Peyer's patch (tissue), 4 donors: ENCODE measurements around the gene PLOD1.

Experiments
- POLR2A ChIP-seq, 2 donors: fragments of 450-650 bp; IDR thresholded peaks; one replicate each; pipeline ENCODE4 v1.5.1; 2017; ENCODE audit warnings: antibody characterized with exemption in 2 of 2, mild to moderate bottlenecking in 2 of 2, moderate library complexity in 2 of 2
- TF ChIP-seq, protein P1 (sequence below), 6 experiments: fragments of 450-650 bp in 4 of 6; fragments of 200-600 bp in 2 of 6; sonication (generic) in 1 of 6; IDR thresholded peaks; one replicate each; pipeline ENCODE4 v1.5.1; 2017 to 2019; ENCODE audit warnings: antibody characterized with exemption in 6 of 6, mild to moderate bottlenecking in 3 of 6, moderate library complexity in 1 of 6

DNA sequence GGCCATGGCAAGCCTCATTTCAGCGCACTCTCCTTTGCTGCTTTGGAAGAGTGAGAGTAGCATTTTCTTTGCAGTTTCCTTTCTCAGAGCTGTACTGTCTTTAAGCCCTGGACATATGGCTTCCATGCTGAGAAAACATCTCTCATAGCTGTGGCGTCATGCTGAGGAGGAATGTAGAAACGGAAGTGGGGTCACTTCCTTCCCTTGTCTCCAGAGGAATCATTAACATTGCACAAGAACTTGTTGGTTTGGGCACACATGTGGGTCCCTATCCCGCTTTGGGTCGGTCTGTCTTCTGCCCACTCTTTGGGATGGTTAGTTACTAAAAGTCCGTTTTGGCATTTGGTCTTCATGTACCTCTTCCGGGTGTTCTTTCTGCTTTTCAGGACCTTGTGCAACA lies 51.3 kb downstream of the PLOD1 start:
- TF ChIP-seq POLR2A (IDR thresholded peaks at IDR 0.05), result no peak
- TF ChIP-seq, protein P1, sequence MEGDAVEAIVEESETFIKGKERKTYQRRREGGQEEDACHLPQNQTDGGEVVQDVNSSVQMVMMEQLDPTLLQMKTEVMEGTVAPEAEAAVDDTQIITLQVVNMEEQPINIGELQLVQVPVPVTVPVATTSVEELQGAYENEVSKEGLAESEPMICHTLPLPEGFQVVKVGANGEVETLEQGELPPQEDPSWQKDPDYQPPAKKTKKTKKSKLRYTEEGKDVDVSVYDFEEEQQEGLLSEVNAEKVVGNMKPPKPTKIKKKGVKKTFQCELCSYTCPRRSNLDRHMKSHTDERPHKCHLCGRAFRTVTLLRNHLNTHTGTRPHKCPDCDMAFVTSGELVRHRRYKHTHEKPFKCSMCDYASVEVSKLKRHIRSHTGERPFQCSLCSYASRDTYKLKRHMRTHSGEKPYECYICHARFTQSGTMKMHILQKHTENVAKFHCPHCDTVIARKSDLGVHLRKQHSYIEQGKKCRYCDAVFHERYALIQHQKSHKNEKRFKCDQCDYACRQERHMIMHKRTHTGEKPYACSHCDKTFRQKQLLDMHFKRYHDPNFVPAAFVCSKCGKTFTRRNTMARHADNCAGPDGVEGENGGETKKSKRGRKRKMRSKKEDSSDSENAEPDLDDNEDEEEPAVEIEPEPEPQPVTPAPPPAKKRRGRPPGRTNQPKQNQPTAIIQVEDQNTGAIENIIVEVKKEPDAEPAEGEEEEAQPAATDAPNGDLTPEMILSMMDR (IDR thresholded peaks at IDR 0.05), result no peak
